DND-41 (cell line): ENCODE measurements around the gene ITSN1.

Experiments used
- CTCF ChIP-seq: IDR thresholded peaks from 2 replicates; pipeline ENCODE4 v1.5.1; 2012; ENCODE audit warnings: borderline replicate concordance, low read length, moderate library complexity, mild to moderate bottlenecking; ENCODE audit not compliant: poor library complexity, severe bottlenecking; ENCODE audit errors: extremely low read depth
- EZH2 ChIP-seq: IDR thresholded peaks from 3 replicates; pipeline ENCODE4 v1.6.1; 2012; ENCODE audit warnings: borderline replicate concordance, low read depth, mild to moderate bottlenecking, moderate library complexity, low read length, inconsistent platforms; ENCODE audit not compliant: severe bottlenecking

GRCh38 chr21:33708874-33709273, 66.6 kb downstream of the ITSN1 start:
- TF ChIP-seq CTCF = no peak
- TF ChIP-seq EZH2 = no peak
